TTC549 (cell line): Measurements from ENCODE around the gene SLC6A11.

Source experiments
- FAIRE-seq: peaks from 2 replicates; lab custom pipeline; 2012; peaks lifted over from hg19 to GRCh38; lab: Jason Lieb, UNC

Gene SLC6A11

GRCh38 chr3:10930666-10931040 is 114.6 kb downstream of the SLC6A11 start:
- no peak for FAIRE-seq

DNA sequence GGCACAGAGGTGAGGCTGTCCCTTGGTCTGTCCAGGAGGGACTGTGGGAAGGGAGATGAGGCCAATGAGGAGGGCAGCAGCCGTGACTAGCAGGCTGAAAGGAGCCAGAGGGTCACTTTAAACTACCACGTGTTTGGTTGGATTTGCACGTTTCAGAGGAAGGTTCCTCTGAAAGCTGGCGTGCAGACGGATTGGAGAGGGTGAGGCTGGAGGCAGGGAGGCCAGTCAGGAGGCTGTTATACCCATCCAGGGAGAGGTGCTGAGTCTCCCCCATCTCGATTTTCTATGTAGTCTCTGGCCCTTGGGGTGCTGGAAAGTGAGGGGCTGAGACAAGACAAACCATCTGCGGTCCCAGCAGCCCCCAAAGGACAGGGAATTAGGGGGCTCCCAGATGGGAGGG is 116.6 kb downstream of the SLC6A11 start:
- FAIRE-seq = no peak

DNA sequence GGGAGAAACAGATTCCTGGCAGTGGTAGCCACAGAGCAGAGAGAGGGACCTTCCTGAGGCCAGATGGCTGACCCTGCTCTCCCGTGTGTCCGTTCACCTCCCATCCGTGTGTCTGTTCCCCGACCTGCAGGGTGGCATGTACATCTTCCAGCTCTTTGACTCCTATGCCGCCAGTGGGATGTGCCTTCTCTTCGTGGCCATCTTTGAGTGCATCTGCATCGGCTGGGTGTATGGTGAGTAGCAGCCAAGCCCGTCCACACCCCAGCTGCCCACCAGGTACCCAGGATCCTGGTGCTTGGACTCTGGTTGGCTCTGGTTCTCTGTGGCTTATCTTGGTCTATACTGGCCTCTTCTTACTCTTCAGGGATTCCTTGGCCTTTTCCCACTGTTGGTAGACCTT is 117.0 kb downstream of the SLC6A11 start:
- FAIRE-seq = no peak

DNA sequence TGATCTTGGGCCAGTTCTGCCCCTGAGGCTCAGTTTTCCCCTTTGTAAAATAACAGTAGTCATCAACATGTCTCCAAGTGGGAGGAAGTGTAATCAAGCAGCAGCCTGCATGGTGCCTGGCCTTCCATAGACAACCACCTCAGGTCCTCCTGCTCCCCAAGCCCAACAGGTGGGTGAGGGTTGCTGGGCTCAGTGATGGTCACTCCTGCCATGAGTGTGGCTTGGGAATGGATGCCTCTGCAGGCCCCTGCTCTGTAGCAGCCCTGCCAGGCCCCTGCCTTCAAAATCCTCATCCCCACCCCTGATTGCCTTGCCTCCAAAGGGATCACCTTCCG is 117.4 kb downstream of the SLC6A11 start:
- FAIRE-seq = no peak

DNA sequence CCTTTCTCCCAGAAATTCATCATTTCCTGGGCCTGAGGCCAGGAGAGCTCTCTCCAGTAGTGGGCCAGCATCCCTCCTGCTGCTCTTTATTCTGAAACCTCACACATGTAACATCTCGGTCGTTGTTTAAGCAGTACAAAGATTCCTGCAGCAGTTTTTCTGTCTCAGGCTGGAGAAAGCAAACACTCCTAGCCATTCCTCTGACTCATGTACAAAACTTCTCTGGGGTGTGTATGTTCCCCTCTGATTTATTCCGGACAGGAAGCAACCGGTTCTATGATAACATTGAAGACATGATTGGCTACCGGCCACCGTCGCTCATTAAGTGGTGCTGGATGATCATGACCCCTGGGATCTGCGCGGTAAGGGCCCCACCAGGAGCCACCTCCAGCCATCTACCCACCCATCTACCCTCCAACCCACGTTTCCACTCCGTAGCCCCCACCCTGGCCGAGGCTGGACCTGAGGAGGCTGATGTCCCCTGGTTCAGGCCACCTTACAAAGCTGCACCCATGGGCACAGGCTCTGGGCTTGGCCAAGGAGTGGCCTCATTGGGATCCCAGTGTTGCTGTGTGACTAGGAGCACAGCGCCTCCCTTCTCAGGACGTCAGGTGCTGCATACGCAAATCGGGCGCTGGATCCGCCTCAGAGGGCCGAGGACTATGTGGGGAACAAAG is 117.9 kb downstream of the SLC6A11 start:
- no peak for FAIRE-seq

DNA sequence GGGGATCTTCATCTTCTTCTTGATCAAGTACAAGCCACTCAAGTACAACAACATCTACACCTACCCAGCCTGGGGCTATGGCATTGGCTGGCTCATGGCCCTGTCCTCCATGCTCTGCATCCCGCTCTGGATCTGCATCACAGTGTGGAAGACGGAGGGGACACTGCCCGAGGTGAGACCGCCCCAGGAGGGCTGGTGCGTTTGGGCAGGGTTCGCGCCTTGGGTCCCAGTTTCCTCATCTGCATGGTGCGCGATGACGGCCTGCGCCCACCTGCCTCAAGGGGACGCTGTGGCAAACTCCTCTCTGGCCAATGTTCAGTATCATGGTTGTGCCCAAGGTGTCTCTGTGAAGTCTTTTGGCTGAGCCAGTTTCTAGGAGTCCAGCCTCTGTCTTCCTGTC is 119.0 kb downstream of the SLC6A11 start:
- no peak for FAIRE-seq

- FAIRE-seq = no peak
Measured at GRCh38 chr3:10935846-10936631, 120.0 kb downstream of the SLC6A11 start.

- FAIRE-seq = no peak
Measured at GRCh38 chr3:10936686-10937085, 120.7 kb downstream of the SLC6A11 start.

- no peak for FAIRE-seq
Measured at GRCh38 chr3:10937141-10937825, 121.3 kb downstream of the SLC6A11 start.

GRCh38 chr3:10939556-10939955 is 123.5 kb downstream of the SLC6A11 start:
- no peak for FAIRE-seq

- FAIRE-seq = no peak
Measured at GRCh38 chr3:10940106-10940505, 124.1 kb downstream of the SLC6A11 start.

DNA sequence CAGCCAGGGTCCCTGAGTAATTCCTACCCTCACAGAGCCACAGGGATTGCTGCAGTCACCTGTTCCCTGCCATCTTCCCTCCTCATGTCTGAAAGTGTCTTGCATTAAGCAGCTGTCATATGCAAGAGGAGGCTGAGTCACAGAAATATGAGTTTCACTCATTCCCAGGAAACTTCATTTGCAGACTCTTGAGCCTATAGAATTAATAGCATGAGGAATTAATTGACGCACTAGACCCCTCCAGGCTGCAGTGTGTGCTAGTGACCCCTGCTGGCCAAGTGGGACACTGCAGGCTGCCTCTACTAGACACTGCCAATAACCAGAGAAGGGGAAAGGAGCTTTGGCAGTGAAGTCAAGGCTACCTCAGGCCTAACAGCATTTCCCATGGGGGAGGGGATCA is 125.9 kb downstream of the SLC6A11 start:
- no peak for FAIRE-seq

DNA sequence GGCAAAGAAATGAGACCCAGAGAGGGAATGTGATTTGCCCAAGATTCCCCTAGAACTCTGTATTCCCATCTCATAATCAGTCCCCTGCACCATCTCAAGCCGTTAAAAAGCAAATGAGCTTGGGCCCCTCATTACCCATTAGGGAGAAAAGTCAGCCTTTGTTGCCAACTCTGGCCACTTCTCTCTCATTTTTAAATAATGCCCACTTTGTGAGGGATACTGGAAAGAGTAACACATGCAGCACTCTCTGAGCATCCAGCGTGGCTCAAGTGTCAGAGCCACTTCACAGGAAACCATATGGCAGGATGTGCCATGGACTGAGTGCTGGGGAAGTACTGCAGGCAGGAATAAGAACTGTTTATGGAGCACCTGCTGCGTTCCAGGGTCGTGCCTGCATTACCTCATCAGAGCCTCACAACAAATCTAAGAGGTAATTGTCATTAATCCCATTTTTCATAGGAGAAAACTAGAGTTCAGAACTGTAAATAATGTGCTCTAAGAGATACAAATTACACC is 126.7 kb downstream of the SLC6A11 start:
- no peak for FAIRE-seq

DNA sequence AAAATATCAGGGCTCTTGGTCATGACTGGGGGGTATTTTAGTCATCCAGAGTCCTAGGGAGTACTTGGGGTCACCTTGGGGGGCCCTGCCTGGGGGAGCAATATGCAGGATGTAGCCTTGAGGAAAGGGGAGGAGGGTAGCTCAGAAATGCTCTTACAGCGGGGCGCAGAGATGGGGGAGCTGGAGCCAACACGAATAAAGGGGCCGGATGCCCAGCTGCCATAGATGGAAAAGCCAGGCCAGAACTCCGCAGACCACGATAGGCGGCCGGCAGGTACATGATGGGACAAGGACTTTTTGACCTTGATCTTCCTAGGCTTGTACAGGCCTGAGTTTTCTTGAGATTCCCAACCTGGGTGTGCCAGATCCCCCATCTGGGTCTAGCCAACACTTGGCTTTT is 128.8 kb downstream of the SLC6A11 start:
- no peak for FAIRE-seq

DNA sequence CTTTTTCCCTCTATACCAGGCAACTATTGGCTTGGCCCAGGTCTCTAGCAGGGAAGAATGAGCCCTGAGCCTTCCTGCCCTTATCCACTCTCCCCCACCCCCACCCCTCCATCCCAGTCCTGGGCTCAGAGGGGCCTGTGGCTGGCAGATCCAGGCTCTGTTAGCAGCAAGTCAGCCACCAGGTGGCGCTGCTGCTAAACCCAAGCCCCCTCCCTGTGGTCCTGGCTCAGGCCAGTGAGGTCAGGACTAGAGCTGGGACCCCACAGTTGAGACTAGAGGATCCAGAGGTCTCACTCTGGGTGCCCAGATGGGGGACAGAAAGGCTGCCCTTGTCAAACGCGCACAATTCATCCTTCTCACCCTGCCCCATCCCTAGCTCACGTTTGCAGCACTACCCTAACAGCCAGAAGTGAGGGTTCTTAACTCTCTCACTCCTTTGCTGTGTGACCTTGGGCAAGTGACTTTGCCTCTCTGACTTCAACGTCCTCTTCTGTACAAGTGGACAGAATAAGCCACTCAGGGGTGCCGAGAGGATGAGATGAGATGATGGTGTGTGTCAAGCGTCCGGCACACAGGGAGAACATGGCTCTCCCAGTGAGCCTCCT is 129.8 kb downstream of the SLC6A11 start:
- no peak for FAIRE-seq

DNA sequence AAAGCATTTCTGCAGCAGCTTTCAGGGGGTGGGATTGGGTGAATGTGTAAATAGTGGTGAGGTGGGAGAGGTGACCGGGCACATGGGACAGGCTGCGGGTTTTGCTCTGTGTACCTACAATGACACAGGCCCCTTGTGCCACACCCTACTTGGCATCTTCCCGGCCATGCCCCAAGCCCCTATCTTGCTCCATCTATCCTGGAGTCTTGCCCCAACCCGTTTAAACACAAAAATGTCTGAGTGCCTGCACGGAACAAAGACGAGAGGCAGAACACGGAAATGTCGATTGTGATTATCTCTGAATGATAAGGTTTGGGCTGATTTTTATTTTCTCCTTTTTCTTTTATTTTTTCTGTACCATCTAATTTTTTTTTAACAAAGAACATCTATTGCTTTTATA is 130.5 kb downstream of the SLC6A11 start:
- FAIRE-seq = no peak

- no peak for FAIRE-seq
Measured at GRCh38 chr3:10948326-10948725, 132.3 kb downstream of the SLC6A11 start.

- no peak for FAIRE-seq
Measured at GRCh38 chr3:10949197-10949596, 133.2 kb downstream of the SLC6A11 start.

- FAIRE-seq = no peak
Measured at GRCh38 chr3:10950476-10951294, 134.7 kb downstream of the SLC6A11 start.

DNA sequence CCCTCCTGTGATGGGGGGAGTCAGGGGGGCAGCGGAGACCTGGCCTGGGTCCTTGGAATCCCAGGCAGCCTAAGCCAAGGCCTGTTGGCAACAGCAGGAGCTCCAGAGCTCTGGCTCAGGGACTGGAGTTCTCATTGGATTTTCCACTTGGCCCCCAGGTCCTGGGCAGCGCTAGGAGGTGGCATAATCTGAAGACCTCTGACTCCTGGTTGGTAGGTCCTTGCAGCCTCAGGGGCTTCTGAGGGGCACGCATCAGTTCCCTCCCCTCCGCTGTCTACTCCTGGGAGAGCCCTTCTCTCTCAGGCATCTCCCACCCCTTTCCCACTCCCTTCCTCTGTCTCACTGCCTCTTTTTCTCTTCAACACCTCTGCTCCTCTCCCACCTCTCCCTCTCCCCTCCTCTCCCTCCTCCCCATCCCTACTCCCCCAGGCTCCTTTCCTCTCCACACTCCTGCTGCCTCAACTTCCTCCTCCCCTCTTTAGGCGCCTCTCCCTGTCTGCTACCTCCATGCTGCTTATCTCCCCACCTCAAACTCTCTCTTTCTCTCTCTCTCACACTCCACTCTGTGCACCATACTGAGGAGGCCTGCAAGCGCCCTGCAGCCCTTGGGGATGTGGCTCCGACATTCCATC is 135.4 kb downstream of the SLC6A11 start:
- FAIRE-seq = no peak

DNA sequence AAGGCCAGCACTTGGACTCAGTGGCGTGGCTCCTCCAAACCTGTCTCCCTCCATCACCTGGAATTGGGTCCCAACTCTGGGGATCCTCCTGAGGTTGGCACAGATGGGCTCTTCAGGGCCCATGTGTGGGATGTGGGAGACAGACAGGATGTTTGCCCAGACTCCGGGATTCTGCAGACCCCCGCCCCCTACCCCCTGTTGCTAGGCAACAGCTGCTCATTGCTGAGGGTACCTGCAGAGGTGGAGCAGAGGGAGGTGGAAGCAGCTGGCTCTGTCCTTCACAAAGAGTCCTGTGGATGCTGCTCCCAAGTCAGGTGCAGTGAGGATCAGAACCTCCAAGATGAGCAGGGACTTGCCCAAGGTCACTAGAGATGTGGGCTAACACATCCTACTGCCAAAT is 136.5 kb downstream of the SLC6A11 start:
- FAIRE-seq = no peak

DNA sequence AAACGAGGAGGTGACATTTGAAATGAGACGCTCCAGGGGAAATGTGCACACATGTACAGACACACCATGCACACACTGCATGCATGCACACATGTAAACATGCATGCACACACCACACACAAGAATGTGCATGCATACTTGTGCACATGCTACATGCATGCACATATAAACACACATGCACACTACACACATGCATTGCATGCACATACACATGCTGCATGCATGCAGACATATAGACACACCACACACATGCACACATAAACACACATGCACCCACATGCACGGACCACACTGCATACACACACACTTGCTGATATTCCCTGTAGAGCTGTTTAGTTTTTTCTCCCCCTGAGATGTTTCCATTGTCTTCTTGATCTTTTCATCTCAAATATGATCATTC is 138.7 kb downstream of the SLC6A11 start:
- no peak for FAIRE-seq
